ENCODE measurements around the gene PRR14L. TPM values are rescaled to one million over a fixed set of nuclear protein-coding genes. Genes with fewer than 3 reads are reported as not detected.

Gene PRR14L
- total RNA-seq, 1 experiment from 2014 or later, result 138 TPM

DNA sequence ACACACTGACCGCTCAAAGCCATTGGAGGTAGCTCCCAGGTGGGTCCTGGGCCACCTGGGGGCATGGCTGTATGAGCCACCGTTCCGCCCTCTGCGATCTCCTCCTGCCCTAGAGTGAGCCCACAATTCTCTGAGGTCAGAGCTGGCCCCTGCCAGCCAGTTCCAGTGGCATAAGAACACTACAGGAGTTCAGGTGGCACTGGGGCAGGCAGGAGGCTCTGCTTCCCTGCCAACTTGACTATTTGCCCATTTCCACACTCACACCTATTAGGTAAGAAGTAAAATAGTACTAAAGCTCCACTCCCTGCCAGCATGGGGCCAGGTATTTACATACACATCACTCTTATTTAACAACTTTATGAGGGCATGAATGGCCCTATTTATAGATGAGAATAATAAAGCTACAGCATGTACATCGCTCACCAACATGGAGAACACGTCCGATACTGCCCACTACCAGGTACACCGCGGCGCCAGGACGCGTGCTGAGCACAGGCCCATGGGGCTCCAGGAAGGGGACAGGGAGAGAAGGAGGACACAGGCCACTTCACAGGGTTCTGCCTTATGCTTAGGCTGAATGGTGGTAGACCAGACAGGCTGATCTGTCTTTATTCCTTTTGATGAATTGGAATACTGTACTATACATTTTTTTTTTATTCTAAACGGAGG is 114.2 kb downstream of the PRR14L start:
- Histone ChIP-seq H2BK15ac (ENCODE audit: low read depth, low read length) (no peak overlapping the region), H2BK5ac (ENCODE audit: insufficient read length, low read length) (no peak overlapping the region), H3K4me2 (ENCODE audit: insufficient read depth, insufficient read length, low read length) (no peak overlapping the region), H3K23me2 (ENCODE audit: insufficient read length, low read depth, low read length, poor library complexity, severe bottlenecking) (peaks cover 4% of the 10 kb centered on the region), H2BK120ac (ENCODE audit: low read depth, low read length, poor library complexity, severe bottlenecking) (no peak overlapping the region), H4K8ac (replicated peaks; ENCODE audit: insufficient read length, low read depth, low read length) (no peak overlapping the region), H3K23ac (ENCODE audit: insufficient read length, low read depth, low read length) (no peak overlapping the region), H4K91ac (ENCODE audit: insufficient read length, low read depth, low read length) (no peak overlapping the region), H3K27me3 (ENCODE audit: insufficient read depth, low read length) (no peaks in the 10 kb centered on the region), H3K79me2 (ENCODE audit: insufficient read depth, low read length) (0 out of 2 replicates have a peak, but pooled peaks cover 1% of the 10 kb centered on the region), H3K14ac (ENCODE audit: insufficient read depth, low read length) (no peak overlapping the region), H2BK12ac (ENCODE audit: insufficient read length, low read depth, low read length) (no peak overlapping the region), H3K9ac (ENCODE audit: extremely low read depth, insufficient read length, low read length) (no peak overlapping the region), H4K20me1 (ENCODE audit: control insufficient read depth, insufficient read depth, insufficient read length) (no peaks in the 10 kb centered on the region), H2AFZ (ENCODE audit: low read length) (no peak overlapping the region), H3K9me3 (ENCODE audit: control insufficient read depth, low read depth, low read length) (no peaks in the 10 kb centered on the region), H3T11ph (ENCODE audit: low read length) (no peak overlapping the region), H2AK5ac (ENCODE audit: insufficient read length, low read length) (no peak overlapping the region), H3K18ac (ENCODE audit: insufficient read length, low read depth, low read length) (no peak overlapping the region), H3K56ac (ENCODE audit: insufficient read length, low read depth, low read length) (no peak overlapping the region), H4K5ac (ENCODE audit: insufficient read length, low read depth, low read length) (no peak overlapping the region), H3K4ac (ENCODE audit: low read depth, low read length) (no peak overlapping the region), H3K79me1 (ENCODE audit: insufficient read depth, low read depth, low read length, poor library complexity, severe bottlenecking) (peaks cover 2% of the 10 kb centered on the region), H3K27ac (ENCODE audit: insufficient read length, low read depth, low read length) (no peak overlapping the region), H3K4me1 (ENCODE audit: insufficient read depth, low read length) (no peaks in the 10 kb centered on the region), H2BK20ac (ENCODE audit: low read depth, low read length, poor library complexity, severe bottlenecking) (no peak overlapping the region)
- H3K9me3 Mint-ChIP-seq, result no peaks in the 10 kb centered on the region; a peak in 1 of 5 replicates
- WGBS (ENCODE audit: extremely low coverage, insufficient read length, low lambda C conversion rate), result no CpG with 5 or more reads among the region's 13 CpGs
- peaks cover 16 to 19% of the 10 kb centered on the region in 2 experiments for H3K4me1 Mint-ChIP-seq
- H3K4me3 Mint-ChIP-seq, result no peak overlapping the region
- peak overlapping the region in 1 of 3 experiments; percentile 68; a peak in 3 of 7 replicates for H3K27ac Mint-ChIP-seq
- H3K27me3 Mint-ChIP-seq (ENCODE audit: low read depth), result no peaks in the 10 kb centered on the region
- TF ChIP-seq CTCF (conservative IDR thresholded peaks at IDR 0.05), result no peak
- peaks cover 0 to 1% (median 0%) of the 10 kb centered on the region in 3 experiments; a peak in 1 of 7 replicates for H3K36me3 Mint-ChIP-seq (ENCODE audit: insufficient read depth in 1 of 3, low read depth in 3 of 3)
- no peak for DNase-seq
